GM10266 (cell line): ENCODE results near the gene RPUSD2.

Experiments
- DNase-seq: peaks from one replicate; pipeline ENCODE4 v3.0.0; 2012; ENCODE audit errors: extremely low spot score
- TF ChIP-seq, protein P1 (sequence below): IDR thresholded peaks from 2 replicates; pipeline ENCODE4 v1.5.1; 2012; ENCODE audit warnings: mild to moderate bottlenecking, low read depth; ENCODE audit not compliant: control insufficient read depth, insufficient read depth; ENCODE audit errors: missing control alignments

Gene RPUSD2

DNA sequence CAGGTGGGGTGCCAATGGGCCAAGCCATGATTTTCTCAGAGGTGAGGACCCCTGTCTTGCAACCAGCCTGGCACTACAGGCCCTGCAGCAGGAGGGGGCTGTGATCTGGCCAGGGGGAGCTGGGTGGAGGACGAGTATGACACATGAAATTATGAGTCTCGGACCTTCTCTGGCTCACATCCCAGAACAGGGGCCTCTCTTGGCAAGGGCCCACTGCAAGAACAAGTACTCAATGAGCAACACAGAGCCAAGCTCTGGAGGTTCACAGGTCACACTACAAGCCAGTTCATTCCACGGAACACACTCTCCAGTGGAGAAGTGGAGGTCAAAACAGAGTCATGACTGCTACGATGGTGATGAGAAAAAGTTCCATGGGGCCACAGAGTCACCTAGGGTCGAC lies 32.6 kb upstream of the RPUSD2 start:
- DNase-seq, result no peak
- TF ChIP-seq, protein P1, sequence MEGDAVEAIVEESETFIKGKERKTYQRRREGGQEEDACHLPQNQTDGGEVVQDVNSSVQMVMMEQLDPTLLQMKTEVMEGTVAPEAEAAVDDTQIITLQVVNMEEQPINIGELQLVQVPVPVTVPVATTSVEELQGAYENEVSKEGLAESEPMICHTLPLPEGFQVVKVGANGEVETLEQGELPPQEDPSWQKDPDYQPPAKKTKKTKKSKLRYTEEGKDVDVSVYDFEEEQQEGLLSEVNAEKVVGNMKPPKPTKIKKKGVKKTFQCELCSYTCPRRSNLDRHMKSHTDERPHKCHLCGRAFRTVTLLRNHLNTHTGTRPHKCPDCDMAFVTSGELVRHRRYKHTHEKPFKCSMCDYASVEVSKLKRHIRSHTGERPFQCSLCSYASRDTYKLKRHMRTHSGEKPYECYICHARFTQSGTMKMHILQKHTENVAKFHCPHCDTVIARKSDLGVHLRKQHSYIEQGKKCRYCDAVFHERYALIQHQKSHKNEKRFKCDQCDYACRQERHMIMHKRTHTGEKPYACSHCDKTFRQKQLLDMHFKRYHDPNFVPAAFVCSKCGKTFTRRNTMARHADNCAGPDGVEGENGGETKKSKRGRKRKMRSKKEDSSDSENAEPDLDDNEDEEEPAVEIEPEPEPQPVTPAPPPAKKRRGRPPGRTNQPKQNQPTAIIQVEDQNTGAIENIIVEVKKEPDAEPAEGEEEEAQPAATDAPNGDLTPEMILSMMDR, result no peak

DNA sequence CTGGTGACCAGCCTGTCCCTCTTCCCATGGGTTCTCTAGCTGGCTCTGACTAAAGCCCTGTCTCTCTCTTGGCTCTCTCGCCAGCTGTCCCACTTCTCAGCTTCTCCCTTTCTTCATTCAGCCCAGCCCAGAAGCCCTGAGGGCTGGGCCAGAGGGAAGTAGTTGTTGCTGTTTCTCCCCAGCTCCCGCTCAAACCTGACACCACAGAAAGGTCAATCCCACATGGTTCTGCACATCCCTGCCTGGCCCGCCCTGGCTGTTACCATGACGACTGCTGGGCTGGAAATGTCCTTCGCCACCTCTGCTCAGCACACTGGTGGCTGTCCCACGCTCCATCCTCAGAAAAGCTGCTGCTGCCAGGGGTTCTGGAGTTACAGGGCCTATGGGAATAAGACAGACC lies 30.1 kb upstream of the RPUSD2 start:
- TF ChIP-seq, protein P1, result no peak
- DNase-seq, result no peak

DNA sequence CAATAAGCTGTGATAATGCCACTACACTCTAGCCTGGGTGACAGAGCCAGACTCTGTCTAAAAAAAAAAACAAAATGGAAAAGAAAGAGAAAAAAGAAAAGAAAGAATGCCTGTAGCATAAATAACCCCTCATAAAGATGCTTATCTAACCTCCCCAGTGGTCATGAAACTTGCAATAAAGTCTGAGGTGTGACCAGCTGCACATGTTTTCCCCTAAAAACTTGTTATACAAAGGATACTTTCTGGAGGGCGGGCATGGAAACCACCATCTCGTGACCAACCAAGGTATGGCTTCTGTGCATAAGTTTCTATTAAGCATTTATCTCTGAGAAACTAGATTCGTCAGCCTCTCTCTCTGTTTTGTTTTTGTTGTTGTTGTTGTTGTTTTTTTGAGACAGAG lies 26.0 kb upstream of the RPUSD2 start:
- TF ChIP-seq, protein P1, result no peak
- peak; percentile 23 for DNase-seq

DNA sequence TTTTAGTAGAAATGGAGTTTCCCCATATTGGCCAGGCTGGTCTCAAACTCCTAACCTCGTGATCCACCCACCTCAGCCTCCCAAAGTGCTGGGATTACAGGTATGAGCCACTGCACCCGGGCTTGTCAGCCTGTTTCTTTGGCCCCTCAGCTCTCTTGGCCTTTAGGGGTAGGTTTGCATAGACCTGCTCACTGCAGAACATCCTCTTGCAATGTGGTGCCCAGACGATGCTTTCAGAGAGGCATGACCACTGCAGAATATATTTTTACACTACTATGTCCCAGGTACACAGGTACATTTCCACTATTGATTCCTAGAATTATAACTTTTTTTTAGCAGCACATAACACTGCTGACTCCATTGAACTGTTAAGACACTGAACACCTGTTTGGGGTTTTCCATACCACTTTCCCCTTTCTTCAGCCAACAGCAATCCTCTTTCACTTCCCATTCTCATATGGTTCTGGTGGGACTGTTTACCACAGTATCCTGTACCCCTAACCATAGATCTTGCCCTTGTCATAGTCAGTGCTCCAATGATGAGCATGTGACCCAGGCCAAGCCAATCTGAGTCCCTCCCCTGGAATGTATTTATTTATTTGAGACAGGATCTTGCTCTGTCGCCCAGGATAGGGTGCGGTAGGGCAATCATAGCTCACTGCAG lies 25.3 kb upstream of the RPUSD2 start:
- TF ChIP-seq, protein P1, result no peak
- peak; percentile 28 for DNase-seq

DNA sequence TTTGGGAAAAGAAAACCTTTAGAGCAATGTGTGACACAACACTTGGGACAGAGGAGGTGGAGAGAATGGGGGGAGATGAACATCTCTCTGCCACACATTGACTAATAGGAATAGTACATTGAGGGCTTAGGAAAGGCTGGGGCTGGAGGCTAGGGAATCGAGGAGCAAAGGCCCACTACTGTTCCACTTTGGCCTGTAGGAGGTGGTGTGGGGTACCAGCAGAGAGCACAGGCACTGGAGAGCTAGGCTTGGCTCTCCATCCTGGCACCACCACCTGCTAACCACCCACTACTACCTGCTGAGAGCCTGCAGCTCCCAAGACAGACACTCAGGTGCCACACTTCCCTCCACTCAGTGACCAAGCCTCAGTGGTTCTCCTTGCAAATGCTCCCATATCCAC lies 23.6 kb upstream of the RPUSD2 start:
- no peak for DNase-seq
- TF ChIP-seq, protein P1, result peak; percentile 10

DNA sequence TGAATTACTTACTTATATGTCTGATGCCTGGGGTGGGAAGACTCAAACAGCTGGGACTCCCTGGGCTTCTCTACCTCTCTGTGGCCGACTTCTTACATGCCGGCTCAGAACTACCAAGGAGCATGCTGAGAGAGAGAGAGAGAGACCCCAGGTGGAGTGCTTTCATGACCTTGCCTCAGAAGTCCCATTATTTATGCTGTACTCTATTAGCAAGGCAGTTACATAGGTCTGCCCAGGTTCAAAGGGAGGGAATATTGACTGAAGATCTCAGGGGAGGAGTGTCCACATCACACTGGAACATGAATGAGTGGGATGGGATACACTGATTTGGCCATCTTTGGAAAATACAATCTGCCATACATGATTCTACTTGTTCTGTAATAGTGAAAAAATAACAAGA lies 20.5 kb upstream of the RPUSD2 start:
- DNase-seq, result no peak
- TF ChIP-seq, protein P1, result no peak

DNA sequence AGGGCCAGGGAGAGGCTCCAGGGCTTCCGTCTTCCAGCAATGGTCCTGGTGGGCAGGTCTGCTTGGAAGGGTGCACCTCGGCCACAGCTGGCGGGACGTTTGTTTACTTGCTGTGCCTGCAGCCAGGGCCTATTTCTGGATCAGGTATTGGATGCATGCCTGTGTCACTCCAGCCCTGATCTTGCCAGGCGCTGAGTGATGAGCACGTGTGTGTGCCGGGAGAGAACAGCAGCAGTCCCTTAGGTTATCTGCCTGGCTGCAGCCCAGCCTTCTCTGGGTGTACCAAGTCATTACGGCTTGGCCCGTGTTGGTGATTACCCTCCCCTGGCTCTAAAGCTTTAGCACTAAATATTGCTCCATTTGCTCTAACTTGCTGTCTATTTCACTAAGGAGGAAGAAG lies 19.2 kb upstream of the RPUSD2 start:
- TF ChIP-seq, protein P1, result no peak
- DNase-seq, result no peak
